ENCODE measurements around the gene IRX1.

Gene IRX1

DNA sequence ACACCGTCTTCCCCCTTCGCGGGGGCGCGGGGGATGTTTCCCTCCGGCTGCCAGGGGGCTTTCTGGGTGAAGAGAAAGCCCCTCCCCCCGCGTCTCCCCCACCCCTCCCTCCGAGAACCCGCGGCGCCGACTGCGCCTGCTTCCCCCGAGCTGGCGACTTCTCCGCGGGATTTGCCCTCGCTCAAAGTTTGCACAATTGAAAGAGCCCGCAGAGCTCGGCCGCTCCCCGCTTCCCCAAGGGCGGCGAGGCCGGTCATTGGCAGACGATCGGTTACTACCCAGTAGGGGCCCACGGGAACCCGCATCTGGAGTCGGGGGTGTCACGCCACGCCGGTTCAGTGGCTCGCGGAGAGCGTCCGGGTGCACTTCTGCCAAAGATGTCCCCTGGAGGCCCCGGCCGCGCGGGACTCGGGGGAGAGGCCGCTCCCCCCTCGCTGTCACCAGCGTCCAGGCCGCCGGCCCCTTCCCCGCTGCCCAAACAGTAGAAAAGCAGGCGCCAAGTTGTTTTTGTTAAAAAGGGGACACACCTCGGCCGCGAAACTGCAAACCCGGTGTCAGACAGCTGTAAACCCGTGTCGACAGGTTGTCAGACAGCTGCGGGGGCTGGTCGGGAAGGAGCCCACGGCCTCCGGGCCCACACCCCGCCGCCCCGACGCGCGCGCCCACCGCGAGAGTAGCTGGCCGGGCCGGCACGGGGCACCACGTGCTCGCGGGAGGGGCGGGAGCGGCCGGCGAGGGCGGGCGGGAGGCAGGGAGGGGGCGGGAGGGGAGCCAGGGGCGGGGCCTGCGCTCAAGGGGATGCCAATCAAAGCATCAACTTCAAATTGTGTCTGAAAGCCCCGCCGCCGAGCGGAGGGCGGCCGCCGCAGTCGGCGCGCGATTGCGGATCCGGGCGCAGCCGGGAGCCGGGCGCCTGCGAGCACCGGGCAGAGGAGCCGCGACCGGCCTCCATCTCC, at the start of gene IRX1:
IRX1 (plus strand) TSS at position 827 of the 956 bp plus-strand sequence. CDS start 274 bp downstream, outside the sequence.
- no peak for DNase-seq (ENCODE audit: low read depth in 2 of 2)

DNA sequence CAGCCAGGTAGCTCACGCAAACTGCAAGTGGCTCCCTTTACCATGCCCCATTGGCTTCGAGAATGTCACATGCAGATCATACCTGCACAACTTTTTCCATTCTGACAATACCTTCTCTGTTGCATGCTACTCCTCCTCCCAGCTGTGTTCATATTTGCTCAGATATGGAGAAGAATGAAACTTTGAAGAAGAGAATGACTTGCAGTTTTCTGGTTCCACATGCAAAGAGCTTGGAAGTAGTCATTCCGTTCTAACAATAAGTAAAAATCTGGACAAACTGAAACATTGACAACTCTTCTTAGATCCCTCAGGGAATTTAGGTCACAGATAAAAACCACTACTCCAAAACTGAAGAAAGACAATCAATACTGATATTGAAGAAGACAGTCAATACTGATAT, 49.6 kb upstream of the IRX1 start:
- no peak for DNase-seq (ENCODE audit: low read depth in 2 of 2)

DNA sequence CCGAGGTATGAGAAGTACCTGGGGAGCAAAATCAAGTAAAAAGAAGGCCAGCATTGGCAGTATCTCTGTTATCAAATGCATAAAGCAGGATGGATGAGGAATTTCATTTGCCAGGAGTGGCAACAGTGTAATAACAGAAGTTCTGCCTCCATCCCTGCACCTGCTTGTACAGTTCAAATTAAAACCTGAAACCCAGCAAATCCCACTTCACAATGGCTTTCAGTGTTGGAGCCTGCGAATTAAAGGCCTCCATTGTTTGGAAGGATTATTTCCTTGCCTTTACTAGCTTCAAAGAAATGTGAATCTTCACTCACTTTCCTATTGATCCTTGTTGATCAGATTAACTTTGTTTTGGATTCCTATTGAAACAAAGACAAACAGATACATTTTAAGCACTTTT, 31.5 kb upstream of the IRX1 start:
- DNase-seq (ENCODE audit: low read depth in 2 of 2): no peak

DNA sequence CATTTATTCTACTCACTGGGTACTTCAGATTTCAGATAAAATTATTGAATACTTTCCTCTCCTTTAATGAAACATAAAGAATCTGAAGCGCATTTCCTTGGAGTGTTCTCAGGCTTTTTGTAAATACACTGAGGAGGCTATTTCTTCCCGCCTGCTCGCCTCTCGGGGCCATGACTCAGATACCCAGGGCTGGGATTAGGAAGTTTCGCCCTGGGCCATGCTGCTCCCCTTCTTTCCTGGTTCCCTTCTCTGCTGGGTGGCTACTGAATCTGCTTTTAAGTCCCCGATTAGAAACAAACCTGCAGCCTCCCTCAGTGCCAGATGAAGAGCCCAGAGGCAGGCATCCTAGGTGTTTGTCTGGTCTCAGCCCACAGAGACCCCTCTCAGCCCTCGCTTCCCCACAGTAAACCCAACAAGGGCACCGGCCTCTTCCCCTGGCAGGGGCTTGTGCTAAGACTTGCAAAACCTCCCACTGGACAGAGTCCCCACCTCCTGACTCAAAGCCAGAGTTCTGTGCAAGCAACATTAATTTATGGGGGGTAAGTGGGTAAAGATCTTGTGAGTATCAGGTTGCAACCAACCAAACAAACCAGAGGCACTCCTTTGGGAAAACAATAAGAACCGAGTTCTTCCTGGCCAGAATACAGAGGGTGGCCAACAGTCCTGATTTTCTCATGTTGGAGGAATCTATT, 30.7 kb upstream of the IRX1 start:
- DNase-seq (ENCODE audit: low read depth in 2 of 2): no peak

DNA sequence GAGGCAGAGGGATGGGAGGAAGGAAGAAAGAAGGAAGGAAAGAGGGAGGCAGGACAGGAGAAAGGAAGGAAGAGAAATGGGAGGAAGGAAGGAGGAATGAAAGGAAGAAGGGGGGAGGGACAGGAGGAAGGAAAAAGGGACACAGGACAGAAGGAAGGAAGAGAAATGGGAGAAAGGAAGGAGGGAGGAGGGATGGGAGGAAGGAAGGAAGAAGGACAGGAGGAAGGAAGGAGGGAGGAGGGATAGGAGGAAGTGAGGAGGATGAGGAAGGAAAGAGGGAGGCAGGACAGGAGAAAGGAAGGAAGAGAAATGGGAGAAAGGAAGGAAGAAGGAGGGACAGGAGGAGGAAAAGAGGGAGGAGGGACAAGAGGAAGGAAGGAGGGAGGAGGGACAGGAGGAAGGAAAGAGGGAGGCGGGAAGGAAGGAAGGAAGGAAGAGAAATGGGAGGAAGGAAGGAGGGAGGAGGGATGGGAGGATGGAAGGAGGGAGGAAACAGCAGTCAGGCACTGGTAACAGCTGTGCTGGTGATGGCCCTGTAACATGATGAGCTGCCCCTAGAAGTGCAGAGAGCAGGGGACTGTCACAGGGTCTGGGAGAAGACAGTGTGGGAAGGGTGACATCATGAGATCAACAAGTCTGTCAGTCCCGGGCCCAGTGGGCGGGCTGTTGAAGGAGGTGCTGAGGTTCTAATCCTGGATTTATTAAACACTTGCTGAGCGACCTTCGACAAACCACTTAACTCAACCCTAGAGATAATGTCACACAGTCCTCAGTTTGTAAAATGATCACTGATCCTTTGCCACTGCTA, 10.7 kb upstream of the IRX1 start:
- DNase-seq (ENCODE audit: low read depth in 2 of 2): no peak

DNA sequence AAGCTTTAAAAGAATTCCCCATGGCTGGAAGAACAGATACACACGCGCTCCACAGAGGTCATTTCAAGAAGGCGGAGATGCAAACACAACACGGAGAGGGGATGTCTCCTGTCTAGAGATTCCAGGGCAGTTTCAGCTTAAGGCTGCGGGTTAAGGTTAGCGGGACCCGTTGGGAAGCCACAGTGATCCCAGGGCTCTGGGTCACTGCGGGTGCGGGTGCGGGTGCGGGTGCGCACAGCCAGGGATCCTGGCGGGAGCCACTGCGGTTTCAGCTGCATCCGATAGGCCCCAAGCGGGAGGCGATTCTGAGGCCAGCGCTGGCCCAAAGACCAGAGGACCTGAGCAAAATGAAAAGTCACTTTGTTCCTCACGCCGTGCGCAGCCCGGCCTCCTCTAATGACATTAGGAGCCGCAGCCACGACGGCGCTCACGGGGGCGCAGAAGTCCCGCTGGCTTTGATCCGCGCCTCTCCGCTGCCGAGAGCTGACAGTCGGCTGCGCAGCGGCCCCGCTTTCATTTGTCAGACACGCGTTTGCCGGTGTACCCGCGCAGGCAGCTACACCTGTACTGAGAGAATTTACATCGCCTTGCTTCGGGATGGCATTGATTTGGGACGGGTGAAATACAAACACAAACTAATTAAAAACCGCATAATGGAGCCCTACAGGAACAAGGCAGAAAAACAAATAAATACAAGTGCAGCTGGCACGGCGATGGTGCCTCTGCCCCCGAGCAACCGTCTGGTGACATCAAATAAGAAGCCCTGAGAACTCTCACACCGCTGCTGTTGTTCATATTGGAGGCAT, 5.3 kb upstream of the IRX1 start:
- no peak for DNase-seq (ENCODE audit: low read depth in 2 of 2)

DNA sequence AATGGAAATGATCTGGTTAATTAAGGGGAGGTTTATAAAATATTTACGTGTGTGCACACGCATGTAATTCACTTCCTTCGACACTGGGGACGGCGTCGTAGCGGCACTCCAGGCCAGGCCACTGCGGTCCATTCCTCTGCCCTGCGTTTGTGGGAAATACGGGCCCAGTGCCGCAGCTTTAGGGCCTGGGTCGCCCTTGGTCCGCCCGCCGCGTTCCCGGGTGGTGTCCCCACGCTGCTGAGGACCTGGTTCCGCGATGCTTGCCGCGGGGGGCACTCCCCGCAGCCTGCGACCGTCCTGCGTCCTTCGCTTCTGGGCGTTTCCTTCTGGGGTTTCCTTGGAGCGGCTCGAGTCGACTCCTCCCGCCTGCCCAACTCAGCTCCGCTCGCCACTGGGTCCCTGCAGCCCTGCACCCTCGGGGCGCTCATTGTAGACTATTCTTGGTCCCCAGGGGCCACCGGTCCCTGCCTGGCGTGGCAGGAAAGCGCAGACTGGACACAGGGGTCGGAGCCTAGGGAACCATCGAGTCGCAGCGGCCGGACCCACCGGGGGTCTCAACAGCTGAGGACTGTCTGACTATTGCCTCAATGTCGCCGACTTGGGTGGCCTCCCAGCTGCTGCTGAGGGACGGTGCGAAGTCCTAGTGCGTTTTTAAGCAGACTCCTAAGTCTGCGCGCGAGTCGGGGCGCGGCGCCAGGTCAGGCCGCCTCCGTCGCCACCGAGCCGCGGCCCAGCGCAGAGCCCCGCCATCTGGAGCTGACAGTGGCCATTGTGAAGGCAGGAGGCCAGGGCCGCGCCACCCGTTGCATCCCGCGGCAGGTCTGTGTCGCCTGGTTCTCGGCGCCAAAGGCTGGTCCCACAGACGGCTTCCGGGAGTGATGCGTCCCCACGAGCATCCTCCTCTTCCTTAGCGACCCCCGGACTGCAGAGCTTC, 4.4 kb upstream of the IRX1 start:
- DNase-seq (ENCODE audit: low read depth in 2 of 2): no peak

DNA sequence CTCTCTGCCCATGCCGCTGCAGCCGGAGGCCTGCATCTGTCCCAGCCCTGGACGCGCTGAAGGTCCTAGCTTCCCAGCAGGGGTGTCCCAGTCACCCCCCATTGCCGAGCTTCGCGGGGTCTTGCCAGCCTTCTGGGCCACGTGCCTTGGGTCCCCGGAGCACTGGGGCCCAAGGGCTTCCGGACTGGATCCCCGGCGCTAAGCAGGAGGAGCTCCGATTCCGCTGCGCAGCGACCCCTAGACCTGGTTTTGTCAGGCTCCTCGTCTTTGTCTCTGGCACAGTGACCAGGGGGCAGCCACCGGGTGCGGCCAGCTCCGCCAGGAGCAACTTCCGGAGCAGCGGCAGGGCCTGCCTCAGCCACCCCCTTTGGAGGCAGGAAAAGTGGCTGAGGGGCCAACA, 3.3 kb upstream of the IRX1 start:
- no peak for DNase-seq (ENCODE audit: low read depth in 2 of 2)

DNA sequence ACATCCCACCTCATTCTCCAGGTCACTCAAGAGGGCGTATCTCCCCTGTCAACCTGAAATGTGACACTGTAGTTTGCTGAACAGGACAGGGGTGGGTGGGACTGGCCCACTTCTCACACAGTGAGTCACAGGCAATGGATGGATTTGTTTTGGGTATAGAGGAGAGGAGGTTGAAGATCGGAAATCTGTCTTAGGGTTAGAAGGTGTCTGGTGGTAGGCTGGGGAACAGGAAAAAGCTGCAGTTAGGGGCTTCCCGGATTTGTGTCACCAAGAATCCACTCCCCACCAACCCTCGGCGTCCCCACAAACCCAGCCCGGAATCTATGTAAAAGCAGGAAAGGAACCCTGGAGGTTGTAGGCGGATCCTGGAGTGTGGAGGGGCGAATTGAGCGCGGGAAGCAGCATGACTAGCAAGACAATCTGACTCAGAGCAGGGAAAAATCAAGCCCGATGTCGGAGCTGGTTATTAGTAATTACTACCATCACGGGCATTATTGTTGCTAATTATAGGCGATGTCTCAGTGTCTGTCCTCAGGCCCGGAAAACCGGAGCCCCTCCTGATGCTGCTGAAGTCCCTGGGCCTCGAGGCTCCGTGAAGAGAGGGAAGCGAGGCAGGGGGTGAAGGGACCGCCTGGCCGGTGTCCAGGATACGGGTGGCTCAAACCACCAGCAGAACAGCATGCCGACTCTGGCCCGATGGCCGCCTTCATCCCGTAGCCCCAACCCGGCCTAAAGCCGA, 1.7 kb upstream of the IRX1 start:
- no peak for DNase-seq (ENCODE audit: low read depth in 2 of 2)

DNA sequence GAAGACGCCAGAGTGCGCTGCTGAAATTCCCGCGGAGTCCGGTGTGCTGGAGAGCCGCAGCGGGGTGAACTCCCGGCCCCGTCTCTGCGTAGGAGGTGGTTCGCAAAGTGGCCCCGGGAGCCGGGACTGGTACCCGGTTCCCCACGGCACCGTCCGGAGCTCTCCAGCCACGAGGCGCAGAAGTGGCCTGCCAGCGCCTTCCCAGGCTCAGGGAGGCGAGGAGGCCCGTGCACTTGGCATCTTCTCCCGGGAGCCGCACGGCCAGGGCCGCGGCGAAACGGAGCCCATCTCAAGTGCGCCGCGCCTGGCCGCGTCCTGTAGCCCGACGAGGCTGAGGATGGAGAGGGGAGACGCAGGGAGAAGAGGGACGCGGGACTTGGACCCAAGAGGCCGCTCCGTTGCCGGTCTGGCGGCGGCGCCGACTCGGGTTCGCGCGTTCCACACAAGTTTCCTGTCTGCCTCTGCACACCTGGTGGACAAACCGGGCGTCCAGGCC, 1.1 kb upstream of the IRX1 start:
- no peak for DNase-seq (ENCODE audit: low read depth in 2 of 2)

DNA sequence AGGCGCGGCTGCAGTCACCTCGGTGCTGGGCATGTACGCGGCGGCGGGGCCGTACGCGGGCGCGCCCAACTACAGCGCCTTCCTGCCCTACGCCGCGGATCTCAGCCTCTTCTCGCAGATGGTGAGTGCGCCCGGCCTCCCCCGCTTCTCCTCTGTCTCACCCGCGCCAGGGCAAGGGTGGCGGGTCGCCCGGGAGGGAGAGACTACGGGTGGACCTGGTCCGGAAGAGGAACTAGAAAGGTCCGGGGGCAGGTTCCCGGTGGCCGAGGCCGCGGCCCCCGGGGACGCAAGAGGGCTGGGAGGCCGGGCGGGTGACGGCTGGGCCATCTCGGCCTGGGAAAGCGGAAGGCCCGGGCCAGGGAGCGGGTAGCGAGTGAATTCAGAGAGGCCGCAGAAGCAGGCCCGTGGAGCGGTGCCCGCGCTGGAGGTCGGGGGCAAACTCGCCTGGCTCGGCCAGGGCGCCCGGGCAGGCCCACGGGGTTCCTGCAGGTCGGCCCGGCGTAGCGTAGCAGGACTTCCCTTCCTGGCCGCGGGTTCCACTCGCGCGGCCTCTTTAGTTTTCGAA, 711 bp downstream of the IRX1 start:
- no peak for DNase-seq (ENCODE audit: low read depth in 2 of 2)

DNA sequence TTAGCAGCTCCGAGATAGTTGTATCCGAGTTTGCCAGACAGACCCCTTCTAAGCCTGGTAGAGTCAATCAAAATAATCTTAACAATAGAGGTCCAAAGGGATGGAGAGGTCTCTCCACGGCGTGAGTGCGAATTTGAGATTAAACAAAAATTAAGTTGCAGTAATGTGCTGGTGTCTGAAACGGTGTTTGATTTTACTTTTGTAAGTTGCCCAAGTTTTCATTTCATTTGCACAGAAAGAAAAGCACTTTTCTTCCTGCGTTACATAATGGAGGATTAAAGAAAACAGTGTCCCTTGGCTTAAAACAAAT, 1.2 kb downstream of the IRX1 start:
- no peak for DNase-seq (ENCODE audit: low read depth in 2 of 2)

DNA sequence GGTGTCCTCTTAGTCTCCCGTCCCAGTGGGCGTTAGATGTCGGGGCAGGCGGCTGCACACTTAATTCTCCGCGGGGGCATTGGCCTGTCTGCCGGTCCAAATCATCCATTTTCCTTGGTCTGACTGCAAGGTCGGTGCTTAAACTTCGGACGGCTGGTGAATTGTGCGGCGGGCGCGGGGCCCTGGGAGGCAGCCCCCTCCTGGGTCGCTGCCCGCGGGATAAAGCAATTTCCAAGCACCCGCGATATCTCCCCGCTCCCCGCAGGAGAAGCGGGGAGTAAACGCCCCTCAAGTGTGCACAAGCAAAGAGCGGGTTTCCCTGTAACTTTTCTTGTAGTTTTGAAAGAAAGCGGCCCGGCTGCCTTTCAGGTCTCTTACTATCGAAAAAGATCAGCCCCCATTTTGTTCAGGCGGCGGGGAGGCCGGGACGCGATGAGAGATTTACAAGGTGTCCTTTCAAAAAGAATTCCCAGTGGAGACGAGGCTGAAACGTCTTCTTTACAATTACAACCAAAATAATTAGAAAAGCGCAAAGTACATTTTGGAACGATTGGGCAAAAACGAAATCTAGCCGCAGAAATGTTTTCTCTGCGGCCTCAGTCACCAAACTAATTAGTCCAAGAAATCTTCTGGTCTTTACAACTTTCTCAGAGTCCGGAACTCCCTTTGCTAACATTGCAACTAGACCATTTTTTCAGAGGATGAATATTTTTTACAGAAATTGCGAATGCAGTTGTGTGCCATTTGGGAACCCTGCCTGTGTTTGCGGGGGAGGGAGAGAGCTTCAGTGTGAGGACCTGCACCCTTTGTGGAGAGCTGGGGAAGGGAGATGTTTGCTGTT, 1.8 kb downstream of the IRX1 start:
- DNase-seq (ENCODE audit: low read depth in 2 of 2): no peak

DNA sequence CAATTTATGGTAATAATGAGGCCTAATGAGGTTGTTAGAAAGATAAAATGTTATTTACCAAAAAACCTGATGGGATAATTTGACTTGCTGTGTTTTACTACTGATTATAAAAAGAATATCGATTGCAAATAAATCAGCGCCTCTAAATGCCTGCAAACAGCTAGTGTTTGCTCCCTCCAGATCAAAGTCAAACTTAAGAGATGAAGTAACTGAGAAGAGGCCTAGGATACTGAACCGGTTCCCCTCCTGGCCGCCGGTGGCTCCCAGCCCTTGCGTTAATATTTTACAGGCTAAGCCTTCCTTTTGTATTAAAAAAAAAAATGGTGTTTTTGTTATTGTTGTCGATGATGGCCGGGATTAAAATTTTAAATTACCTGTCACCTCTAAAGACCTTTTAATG, 2.6 kb downstream of the IRX1 start:
- no peak for DNase-seq (ENCODE audit: low read depth in 2 of 2)

DNA sequence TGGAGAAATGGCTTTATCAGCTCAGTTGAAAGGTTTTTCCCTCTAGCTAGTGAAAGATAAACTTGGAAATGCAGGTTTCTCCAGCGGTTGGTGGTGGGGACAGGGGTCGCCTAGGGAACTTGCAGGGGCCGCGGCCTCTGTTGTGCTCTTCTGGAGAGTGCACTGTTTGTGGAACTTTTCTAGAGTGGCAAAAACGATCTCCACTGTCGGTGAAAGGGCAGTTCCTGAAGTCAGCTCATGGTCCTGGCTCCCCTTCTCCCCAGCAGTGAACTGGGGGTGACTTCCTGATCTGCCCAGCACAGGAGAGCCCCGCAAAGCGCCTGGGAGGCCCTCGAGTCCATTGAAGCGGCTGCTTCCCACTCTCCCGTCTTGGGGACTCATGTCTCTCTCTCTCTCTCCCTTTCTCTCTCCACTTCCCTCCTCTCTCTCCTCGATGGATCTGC, 3.2 kb downstream of the IRX1 start:
- DNase-seq (ENCODE audit: low read depth in 2 of 2): no peak

DNA sequence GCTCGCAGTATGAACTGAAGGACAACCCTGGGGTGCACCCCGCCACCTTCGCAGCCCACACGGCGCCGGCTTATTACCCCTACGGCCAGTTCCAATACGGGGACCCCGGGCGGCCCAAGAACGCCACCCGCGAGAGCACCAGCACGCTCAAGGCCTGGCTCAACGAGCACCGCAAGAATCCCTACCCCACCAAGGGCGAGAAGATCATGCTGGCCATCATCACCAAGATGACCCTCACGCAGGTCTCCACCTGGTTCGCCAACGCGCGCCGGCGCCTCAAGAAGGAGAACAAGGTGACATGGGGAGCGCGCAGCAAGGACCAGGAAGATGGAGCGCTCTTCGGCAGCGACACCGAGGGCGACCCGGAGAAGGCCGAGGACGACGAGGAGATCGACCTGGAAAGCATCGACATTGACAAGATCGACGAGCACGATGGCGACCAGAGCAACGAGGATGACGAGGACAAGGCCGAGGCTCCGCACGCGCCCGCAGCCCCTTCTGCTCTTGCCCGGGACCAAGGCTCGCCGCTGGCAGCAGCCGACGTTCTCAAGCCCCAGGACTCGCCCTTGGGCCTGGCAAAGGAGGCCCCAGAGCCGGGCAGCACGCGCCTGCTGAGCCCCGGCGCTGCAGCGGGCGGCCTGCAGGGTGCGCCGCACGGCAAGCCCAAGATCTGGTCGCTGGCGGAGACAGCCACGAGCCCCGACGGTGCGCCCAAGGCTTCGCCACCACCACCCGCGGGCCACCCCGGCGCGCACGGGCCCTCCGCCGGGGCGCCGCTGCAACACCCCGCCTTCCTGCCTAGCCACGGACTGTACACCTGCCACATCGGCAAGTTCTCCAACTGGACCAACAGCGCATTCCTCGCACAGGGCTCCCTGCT, 3.8 kb downstream of the IRX1 start:
- no peak for DNase-seq (ENCODE audit: low read depth in 2 of 2)

Data from stimulated activated CD4-positive, alpha-beta T cell treated with anti-CD3 and anti-CD28 coated beads, Interleukin-15, amount 100 ng/mL, for 48 hours (primary cell).